ENCODE measurements around the gene SMYD3.

- TF ChIP-seq RNF219 (CRISPR knock-in tag; IDR thresholded peaks at IDR 0.05) (no peak), EP300 (IDR thresholded peaks at IDR 0.05; ENCODE audit: low read length) (no peak), FOSL1 (tag; conservative IDR thresholded peaks at IDR 0.05) (no peak), BCL6 (CRISPR knock-in tag; IDR thresholded peaks at IDR 0.05) (no peak), POLR2A (conservative IDR thresholded peaks at IDR 0.05) (no peak), FOXA1 (IDR thresholded peaks at IDR 0.05; ENCODE audit: borderline replicate concordance) (no peak), PHF8 (IDR thresholded peaks at IDR 0.05; ENCODE audit: borderline replicate concordance, low read length) (no peak), CTCF (IDR thresholded peaks at IDR 0.05 in 2 of 3, conservative IDR thresholded peaks at IDR 0.05 in 1 of 3; ENCODE audit: insufficient read depth in 2 of 3, low read depth in 1 of 3, low read length in 3 of 3) (no peak), SMAD4 (CRISPR knock-in tag; conservative IDR thresholded peaks at IDR 0.05) (no peak), HMGXB4 (CRISPR knock-in tag; IDR thresholded peaks at IDR 0.05) (no peak), BHLHE40 (IDR thresholded peaks at IDR 0.05; ENCODE audit: low read length) (no peak)
Measured at GRCh38 chr1:246527402-246528088, 20.5 kb upstream of the SMYD3 start.

All from K562 (cell line).